ENCODE measurements around the gene ERGIC3.
"Not testable (repeated sequence)": the region's sequence is repeated elsewhere in the genome, so short reads cannot be mapped to it uniquely, and the experiment has no call there.

ERGIC3 gene

DNA sequence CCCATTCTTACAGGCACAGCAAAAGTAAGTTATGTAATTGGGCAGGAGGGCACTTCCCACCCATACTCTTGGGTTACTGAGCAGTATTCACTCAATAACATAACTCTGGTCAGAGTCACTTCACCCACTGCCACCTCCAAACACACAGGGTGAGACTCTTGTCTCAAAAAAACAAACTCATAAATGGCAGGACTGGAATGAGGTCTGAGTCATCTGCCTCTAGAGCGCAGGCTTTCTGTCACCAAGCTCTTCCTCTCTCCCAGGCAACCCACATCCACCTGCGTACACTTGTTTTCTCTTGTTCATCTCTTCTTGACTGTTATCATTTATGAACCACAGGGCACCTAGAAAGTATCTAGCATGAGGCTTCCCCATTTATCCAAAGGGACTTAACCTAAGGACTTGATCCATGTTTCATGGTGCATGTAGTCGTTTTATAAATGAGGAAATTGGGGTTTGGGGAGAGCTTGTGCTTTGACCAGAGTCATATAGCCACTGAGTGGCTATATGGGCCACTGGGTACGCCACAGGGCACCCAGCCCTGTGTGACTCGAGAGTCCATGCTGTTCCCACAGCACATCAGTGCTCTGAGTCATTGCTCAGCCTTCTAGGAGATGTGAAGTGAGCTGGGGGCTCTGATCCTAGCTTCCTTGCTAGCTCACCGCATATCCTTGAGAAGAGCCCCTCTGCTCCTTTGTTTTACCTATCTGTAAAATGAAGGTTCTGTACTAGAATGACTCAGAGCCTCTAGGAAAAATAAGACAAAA, 34.8 kb upstream of the ERGIC3 start:
- no peak overlapping the region for H3K9ac ChIP-seq (ENCODE audit: low read depth, low read length)
- no peaks in the 10 kb centered on the region for H3K9me3 ChIP-seq (ENCODE audit: insufficient read depth, low read depth, low read length)
- H3K4me1 ChIP-seq (ENCODE audit: insufficient read depth, low read length) = no peaks in the 10 kb centered on the region
- H3K27me3 ChIP-seq (ENCODE audit: insufficient read depth, low read length) = no peaks in the 10 kb centered on the region
- H3K27ac ChIP-seq (ENCODE audit: low read depth, low read length) = no peak overlapping the region
- no peak overlapping the region for H3K4me3 ChIP-seq (ENCODE audit: low read length)
- WGBS = 89% methylated on average over 6 of the region's 6 CpGs
- peaks cover 95% of the 10 kb centered on the region for H3K36me3 ChIP-seq (ENCODE audit: insufficient read depth, low read length)

- H3K27ac ChIP-seq (ENCODE audit: low read depth, low read length) = no peak overlapping the region
- H3K9ac ChIP-seq (ENCODE audit: low read depth, low read length) = no peak overlapping the region
- H3K9me3 ChIP-seq (ENCODE audit: insufficient read depth, low read depth, low read length) = no peaks in the 10 kb centered on the region
- 89% methylated on average over 10 of the region's 10 CpGs for WGBS
- H3K4me3 ChIP-seq (ENCODE audit: low read length) = no peak overlapping the region
- H3K27me3 ChIP-seq (ENCODE audit: insufficient read depth, low read length) = no peaks in the 10 kb centered on the region
- H3K4me1 ChIP-seq (ENCODE audit: insufficient read depth, low read length) = no peaks in the 10 kb centered on the region
- peaks cover 89% of the 10 kb centered on the region for H3K36me3 ChIP-seq (ENCODE audit: insufficient read depth, low read length)
Measured at GRCh38 chr20:35508493-35509218, 33.2 kb upstream of the ERGIC3 start.

- Histone ChIP-seq H3K27me3 (ENCODE audit: insufficient read depth, low read length) (no peaks in the 10 kb centered on the region), H3K9ac (ENCODE audit: low read depth, low read length) (no peak overlapping the region), H3K36me3 (ENCODE audit: insufficient read depth, low read length) (peaks cover 67% of the 10 kb centered on the region), H3K4me1 (ENCODE audit: insufficient read depth, low read length) (no peaks in the 10 kb centered on the region), H3K4me3 (ENCODE audit: low read length) (no peak overlapping the region), H3K27ac (ENCODE audit: low read depth, low read length) (no peak overlapping the region), H3K9me3 (ENCODE audit: insufficient read depth, low read depth, low read length) (no peaks in the 10 kb centered on the region)
- 95% methylated on average over 10 of the region's 12 CpGs for WGBS
Measured at GRCh38 chr20:35510951-35511735, 30.7 kb upstream of the ERGIC3 start.

DNA sequence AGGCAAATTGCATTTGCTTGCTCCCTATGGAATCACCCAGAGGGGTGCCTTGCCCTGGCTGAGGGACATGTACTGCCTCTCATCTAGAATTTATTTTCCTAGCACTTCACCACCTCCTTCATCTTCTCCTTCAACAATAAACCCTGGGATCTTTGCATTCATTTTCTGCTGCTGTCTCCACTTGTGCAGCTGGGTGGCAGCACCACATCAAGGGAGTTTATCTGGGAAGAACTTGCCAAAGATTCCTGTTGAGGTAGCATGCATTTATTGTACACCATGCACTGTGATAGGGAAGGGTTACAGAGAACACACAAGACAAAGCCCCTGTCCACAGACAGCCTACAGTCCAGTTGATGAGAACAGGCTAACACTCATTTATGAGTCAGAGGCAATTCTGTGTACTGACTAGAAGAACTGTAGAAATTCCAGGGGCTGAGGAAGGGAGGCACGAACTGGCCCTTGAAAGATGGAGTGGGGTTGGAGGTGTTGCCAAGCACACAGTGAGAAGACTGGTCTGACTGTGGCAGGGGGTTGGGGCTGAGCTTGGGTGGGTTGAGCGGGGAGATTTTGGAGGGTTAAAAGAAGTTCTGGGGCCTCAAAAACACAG, 30.0 kb upstream of the ERGIC3 start:
- Histone ChIP-seq H3K9me3 (ENCODE audit: insufficient read depth, low read depth, low read length) (no peaks in the 10 kb centered on the region), H3K27me3 (ENCODE audit: insufficient read depth, low read length) (no peaks in the 10 kb centered on the region), H3K4me1 (ENCODE audit: insufficient read depth, low read length) (no peaks in the 10 kb centered on the region), H3K36me3 (ENCODE audit: insufficient read depth, low read length) (peaks cover 59% of the 10 kb centered on the region), H3K27ac (ENCODE audit: low read depth, low read length) (no peak overlapping the region), H3K9ac (ENCODE audit: low read depth, low read length) (no peak overlapping the region), H3K4me3 (ENCODE audit: low read length) (no peak overlapping the region)
- WGBS = 91% methylated on average over 2 of the region's 2 CpGs

- Histone ChIP-seq H3K9ac (ENCODE audit: low read depth, low read length) (no peak overlapping the region), H3K4me3 (ENCODE audit: low read length) (no peak overlapping the region), H3K9me3 (ENCODE audit: insufficient read depth, low read depth, low read length) (no peaks in the 10 kb centered on the region), H3K4me1 (ENCODE audit: insufficient read depth, low read length) (no peaks in the 10 kb centered on the region), H3K36me3 (ENCODE audit: insufficient read depth, low read length) (peaks cover 35% of the 10 kb centered on the region), H3K27ac (ENCODE audit: low read depth, low read length) (no peak overlapping the region), H3K27me3 (ENCODE audit: insufficient read depth, low read length) (no peaks in the 10 kb centered on the region)
- WGBS = 94% methylated on average over 11 of the region's 11 CpGs
Measured at GRCh38 chr20:35514371-35514932, 27.4 kb upstream of the ERGIC3 start.

- H3K9me3 ChIP-seq (ENCODE audit: insufficient read depth, low read depth, low read length) = no peaks in the 10 kb centered on the region
- H3K4me1 ChIP-seq (ENCODE audit: insufficient read depth, low read length) = no peaks in the 10 kb centered on the region
- peaks cover 26% of the 10 kb centered on the region for H3K36me3 ChIP-seq (ENCODE audit: insufficient read depth, low read length)
- H3K27me3 ChIP-seq (ENCODE audit: insufficient read depth, low read length) = no peaks in the 10 kb centered on the region
- no peak overlapping the region for H3K9ac ChIP-seq (ENCODE audit: low read depth, low read length)
- 92% methylated on average over 4 of the region's 4 CpGs for WGBS
- H3K4me3 ChIP-seq (ENCODE audit: low read length) = no peak overlapping the region
- no peak overlapping the region for H3K27ac ChIP-seq (ENCODE audit: low read depth, low read length)
Measured at GRCh38 chr20:35515341-35515740, 26.5 kb upstream of the ERGIC3 start.

DNA sequence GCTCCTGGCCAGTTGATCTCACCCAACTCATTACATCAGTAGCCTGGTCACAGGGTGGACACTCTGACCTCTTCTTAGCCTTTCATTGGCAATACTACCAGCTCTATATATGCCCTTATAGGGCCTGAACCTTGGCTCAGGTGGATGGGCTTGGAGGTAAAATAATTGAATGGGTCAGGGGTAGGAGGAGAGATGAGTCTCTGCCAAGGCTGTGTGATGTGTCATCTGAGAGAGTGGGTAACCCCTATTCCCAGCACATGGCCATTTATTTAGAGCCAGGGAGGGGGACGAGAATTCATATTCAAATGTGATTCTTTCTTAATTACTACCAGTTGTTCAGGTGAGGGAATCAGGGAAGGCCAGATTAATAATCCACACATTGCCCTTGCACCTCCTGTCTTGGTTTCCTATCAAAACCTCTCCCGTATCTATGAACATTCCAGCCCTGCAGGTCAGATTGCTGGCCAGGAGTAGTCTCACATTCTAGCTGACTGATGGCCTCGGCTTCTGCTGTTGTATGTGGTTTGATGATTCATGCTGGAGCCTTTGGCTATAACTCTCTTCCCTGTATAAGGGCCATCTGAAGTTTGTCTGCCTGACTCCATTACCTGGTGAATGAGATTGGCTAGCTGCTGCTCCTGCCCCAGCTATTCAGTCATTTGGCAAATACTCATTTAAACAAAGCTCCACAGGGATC, 25.8 kb upstream of the ERGIC3 start:
- Histone ChIP-seq H3K27me3 (ENCODE audit: insufficient read depth, low read length) (no peaks in the 10 kb centered on the region), H3K4me3 (ENCODE audit: low read length) (no peak overlapping the region), H3K9me3 (ENCODE audit: insufficient read depth, low read depth, low read length) (no peaks in the 10 kb centered on the region), H3K4me1 (ENCODE audit: insufficient read depth, low read length) (no peaks in the 10 kb centered on the region), H3K36me3 (ENCODE audit: insufficient read depth, low read length) (peaks cover 19% of the 10 kb centered on the region), H3K9ac (ENCODE audit: low read depth, low read length) (no peak overlapping the region), H3K27ac (ENCODE audit: low read depth, low read length) (no peak overlapping the region)
- 79% methylated on average over 2 of the region's 3 CpGs for WGBS

GRCh38 chr20:35517125-35517524, 24.8 kb upstream of the ERGIC3 start:
- H3K27ac ChIP-seq (ENCODE audit: low read depth, low read length) = no peak overlapping the region
- no peaks in the 10 kb centered on the region for H3K4me1 ChIP-seq (ENCODE audit: insufficient read depth, low read length)
- WGBS = 90% methylated on average over 1 of the region's 1 CpG
- H3K27me3 ChIP-seq (ENCODE audit: insufficient read depth, low read length) = no peaks in the 10 kb centered on the region
- no peaks in the 10 kb centered on the region for H3K9me3 ChIP-seq (ENCODE audit: insufficient read depth, low read depth, low read length)
- peaks cover 9% of the 10 kb centered on the region for H3K36me3 ChIP-seq (ENCODE audit: insufficient read depth, low read length)
- H3K4me3 ChIP-seq (ENCODE audit: low read length) = no peak overlapping the region
- H3K9ac ChIP-seq (ENCODE audit: low read depth, low read length) = no peak overlapping the region

DNA sequence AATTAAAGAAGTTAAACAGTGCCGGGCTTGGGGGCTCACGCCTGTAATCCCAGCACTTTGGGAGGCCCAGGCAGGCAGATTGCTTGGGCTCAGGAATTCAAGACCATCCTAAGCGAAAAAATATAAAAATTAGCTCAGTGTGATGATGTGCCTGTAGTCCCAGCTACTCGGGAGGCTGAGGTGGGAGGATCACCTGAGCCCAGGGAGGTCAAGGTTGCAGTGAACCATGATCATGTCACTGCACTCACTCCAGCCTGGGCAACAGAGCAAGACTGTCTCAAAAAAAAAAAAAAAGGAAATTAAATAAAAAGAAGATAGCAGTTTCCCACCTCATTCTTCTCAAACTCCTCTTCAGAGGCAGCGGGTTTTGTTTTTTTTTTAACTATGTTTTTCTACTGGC, 24.1 kb upstream of the ERGIC3 start:
- not testable (repeated sequence) for H3K27me3 ChIP-seq (ENCODE audit: insufficient read depth, low read length); H3K9ac ChIP-seq (ENCODE audit: low read depth, low read length)
- WGBS = 82% methylated on average over 4 of the region's 5 CpGs

DNA sequence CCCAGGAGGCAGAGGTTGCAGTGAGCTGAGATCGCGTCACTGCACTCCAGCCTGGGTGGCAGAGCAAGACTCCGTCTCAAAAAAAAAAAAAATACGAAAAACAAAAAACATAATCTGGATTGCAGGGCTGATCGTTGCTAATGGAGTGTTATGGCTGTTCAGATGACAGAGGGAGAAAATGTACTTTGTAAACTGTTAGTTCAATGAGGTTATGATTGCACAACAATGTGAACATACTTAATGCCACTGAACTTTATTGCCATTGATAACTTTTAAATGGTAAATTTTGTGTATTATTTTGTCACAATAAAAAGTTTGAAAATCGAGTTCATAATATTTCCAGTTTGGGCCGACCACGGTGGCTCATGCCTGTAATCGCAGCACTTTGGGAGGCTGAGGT, 22.9 kb upstream of the ERGIC3 start:
- 91% methylated on average over 9 of the region's 9 CpGs for WGBS
- no peaks in the 10 kb centered on the region for H3K9me3 ChIP-seq (ENCODE audit: insufficient read depth, low read depth, low read length)

More for the DNA sequence above, 24.1 kb upstream of the ERGIC3 start:
- H3K4me1 ChIP-seq (ENCODE audit: insufficient read depth, low read length); H3K36me3 ChIP-seq (ENCODE audit: insufficient read depth, low read length); H3K9me3 ChIP-seq (ENCODE audit: insufficient read depth, low read depth, low read length); H3K4me3 ChIP-seq (ENCODE audit: low read length); H3K27ac ChIP-seq (ENCODE audit: low read depth, low read length): not testable (repeated sequence)

More for the DNA sequence above, 22.9 kb upstream of the ERGIC3 start:
- Histone ChIP-seq H3K9ac (ENCODE audit: low read depth, low read length) (no peak overlapping the region), H3K4me1 (ENCODE audit: insufficient read depth, low read length) (no peaks in the 10 kb centered on the region), H3K4me3 (ENCODE audit: low read length) (no peak overlapping the region), H3K27me3 (ENCODE audit: insufficient read depth, low read length) (no peaks in the 10 kb centered on the region), H3K27ac (ENCODE audit: low read depth, low read length) (no peak overlapping the region), H3K36me3 (ENCODE audit: insufficient read depth, low read length) (no peaks in the 10 kb centered on the region)

All from HUES64 (cell line).